Thoracic aorta (tissue), 2 donors: ENCODE results near the gene ALDH1L1. TPM values are rescaled to one million over a fixed set of nuclear protein-coding genes. Genes with fewer than 3 reads are reported as not detected.

Source experiments
- ATAC-seq: fragments of 150-250 bp; one replicate; pipeline ENCODE4 v1.8.0; 2017; ENCODE audit warnings: low read depth; ENCODE audit not compliant: insufficient number of reproducible peaks, low FRiP score
- DNase-seq: peaks from one replicate; pipeline ENCODE4 v3.0.0-alpha.2; 2020; ENCODE audit warnings: low spot score
- H3K27ac ChIP-seq, 2 donors: fragments of 200-600 bp; sonication (generic); 1 replicate in 1 of 2; 2 replicates in 1 of 2; pipeline ENCODE4 v1.5.1; 2016; ENCODE audit warnings: mild to moderate bottlenecking in 2 of 2, moderate library complexity in 2 of 2
- H3K27me3 ChIP-seq: fragments of 200-600 bp; sonication (generic); replicated peaks from 2 replicates; pipeline ENCODE4 v1.6.0; 2016; ENCODE audit warnings: mild to moderate bottlenecking; ENCODE audit not compliant: insufficient read depth
- H3K36me3 ChIP-seq: fragments of 200-600 bp; sonication (generic); one replicate; pipeline ENCODE4 v1.5.1; 2016
- H3K4me1 ChIP-seq, 2 donors: fragments of 200-600 bp; sonication (generic); 1 replicate in 1 of 2; 2 replicates in 1 of 2; pipeline versions ENCODE4 v1.5.1 to v1.6.0; 2016; ENCODE audit warnings: low read depth in 2 of 2, mild to moderate bottlenecking in 1 of 2; ENCODE audit not compliant: control insufficient read depth in 1 of 2
- H3K4me3 ChIP-seq: fragments of 200-600 bp; sonication (generic); 2 replicates; pipeline ENCODE4 v1.5.1; 2016; ENCODE audit warnings: mild to moderate bottlenecking
- H3K9me3 ChIP-seq: fragments of 200-600 bp; sonication (generic); 2 replicates; pipeline ENCODE4 v1.5.1; 2016
- CTCF ChIP-seq: fragments of 200-600 bp; sonication (generic); IDR thresholded peaks from one replicate; pipeline ENCODE4 v1.5.1; 2019; ENCODE audit warnings: antibody characterized with exemption
- total RNA-seq, 2 donors: library from RNA; depleted of rRNA; stranded (reverse); fragments of >200 nt; gene quantifications; one replicate each; pipeline versions ENCODE4 v1.1.0 to v1.2.3, GENCODE V29; 2016

Gene ALDH1L1
- total RNA-seq, 2 donors from 2014 or later = 50.2 to 62.5 TPM

GRCh38 chr3:126085841-126086240, 94.5 kb downstream of the ALDH1L1 start:
- Histone ChIP-seq H3K36me3 (no peaks in the 10 kb centered on the region), H3K9me3 (no peaks in the 10 kb centered on the region), H3K4me1 (peaks cover 11 to 29% of the 10 kb centered on the region in 2 donors), H3K27ac (peak overlapping the region in 1 of 2 donors; percentile 94), H3K27me3 (no peaks in the 10 kb centered on the region), H3K4me3 (no peak overlapping the region)
- ATAC-seq = no peak
- TF ChIP-seq CTCF = no peak
- DNase-seq = no peak

GRCh38 chr3:126085276-126085675, 95.1 kb downstream of the ALDH1L1 start:
- ATAC-seq (no peak), DNase-seq (no peak)
- Histone ChIP-seq H3K36me3 (no peaks in the 10 kb centered on the region), H3K4me3 (no peak overlapping the region), H3K4me1 (peaks cover 11 to 29% of the 10 kb centered on the region in 2 donors), H3K27ac (peak overlapping the region; percentile 92 to 94), H3K27me3 (no peaks in the 10 kb centered on the region), H3K9me3 (no peaks in the 10 kb centered on the region)
- TF ChIP-seq CTCF = no peak

- H3K9me3 ChIP-seq = no peaks in the 10 kb centered on the region
- no peaks in the 10 kb centered on the region for H3K27me3 ChIP-seq
- H3K36me3 ChIP-seq = no peaks in the 10 kb centered on the region
- no peak for ATAC-seq
- H3K4me3 ChIP-seq = peak overlapping the region; percentile 94
- H3K27ac ChIP-seq = peak overlapping the region; percentile 92 to 94
- no peak for TF ChIP-seq CTCF
- no peak for DNase-seq
- H3K4me1 ChIP-seq = peaks cover 11 to 29% of the 10 kb centered on the region in 2 donors
These were observed 95.6 kb downstream of the ALDH1L1 start for GRCh38 chr3:126084768-126085180.

GRCh38 chr3:126083913-126084767, 96.2 kb downstream of the ALDH1L1 start, which contains the start of gene SLC41A3:
SLC41A3 (minus strand) TSS chr3:126084124; CDS start chr3:126068219, 15,905 bp downstream.
- Histone ChIP-seq H3K27ac (peak within 1 kb of the TSS; percentile 92 to 94), H3K36me3 (no peaks in the 10 kb centered on the region), H3K4me1 (peaks cover 11 to 29% of the 10 kb centered on the region in 2 donors), H3K4me3 (peak within 1 kb of the TSS; percentile 94), H3K27me3 (no peaks in the 10 kb centered on the region), H3K9me3 (no peaks in the 10 kb centered on the region)
- ATAC-seq = peak; percentile 65
- peak; percentile 62 for DNase-seq
- TF ChIP-seq CTCF = peak; percentile 36

GRCh38 chr3:126083511-126083912, 96.9 kb downstream of the ALDH1L1 start:
- Histone ChIP-seq H3K9me3 (no peaks in the 10 kb centered on the region), H3K27me3 (no peaks in the 10 kb centered on the region), H3K4me3 (peak overlapping the region; percentile 94), H3K27ac (peak overlapping the region; percentile 92 to 94), H3K36me3 (no peaks in the 10 kb centered on the region), H3K4me1 (peaks cover 11 to 29% of the 10 kb centered on the region in 2 donors)
- no peak for DNase-seq
- ATAC-seq = no peak
- TF ChIP-seq CTCF = no peak
